ENCODE data around the gene RHOC.

Gene RHOC

GRCh38 chr1:112713466-112714312 lies 6.8 kb upstream of the RHOC start:
- DNase-seq, result no peak
- TF ChIP-seq CTCF (IDR thresholded peaks at IDR 0.05; ENCODE audit: low read depth, low read length), result no peak
- Histone ChIP-seq H3K27ac (no peak overlapping the region), H3K36me3 (no peaks in the 10 kb centered on the region), H3K9me3 (ENCODE audit: severe bottlenecking) (no peaks in the 10 kb centered on the region), H3K4me3 (ENCODE audit: low read depth, low read length) (peak overlapping the region; percentile 52), H3K27me3 (ENCODE audit: insufficient read depth, low read depth, severe bottlenecking) (peaks cover 12% of the 10 kb centered on the region)

- Histone ChIP-seq H3K4me3 (ENCODE audit: low read depth, low read length) (no peak overlapping the region), H3K27me3 (ENCODE audit: insufficient read depth, low read depth, severe bottlenecking) (peaks cover 12% of the 10 kb centered on the region), H3K9me3 (ENCODE audit: severe bottlenecking) (no peaks in the 10 kb centered on the region), H3K36me3 (no peaks in the 10 kb centered on the region), H3K27ac (no peak overlapping the region)
- DNase-seq, result no peak
- no peak for TF ChIP-seq CTCF (IDR thresholded peaks at IDR 0.05; ENCODE audit: low read depth, low read length)
These were observed 5.8 kb upstream of the RHOC start for GRCh38 chr1:112712701-112713128.

- no peaks in the 10 kb centered on the region for H3K36me3 ChIP-seq
- TF ChIP-seq CTCF (IDR thresholded peaks at IDR 0.05; ENCODE audit: low read depth, low read length), result no peak
- DNase-seq, result no peak
- no peak overlapping the region for H3K27ac ChIP-seq
- H3K9me3 ChIP-seq (ENCODE audit: severe bottlenecking), result no peaks in the 10 kb centered on the region
- no peak overlapping the region for H3K4me3 ChIP-seq (ENCODE audit: low read depth, low read length)
- peaks cover 12% of the 10 kb centered on the region for H3K27me3 ChIP-seq (ENCODE audit: insufficient read depth, low read depth, severe bottlenecking)
These were observed 5.3 kb upstream of the RHOC start for GRCh38 chr1:112712191-112712590.

GRCh38 chr1:112711670-112712069 lies 4.7 kb upstream of the RHOC start:
- Histone ChIP-seq H3K4me3 (ENCODE audit: low read depth, low read length) (no peak overlapping the region), H3K9me3 (ENCODE audit: severe bottlenecking) (no peaks in the 10 kb centered on the region), H3K27me3 (ENCODE audit: insufficient read depth, low read depth, severe bottlenecking) (peaks cover 12% of the 10 kb centered on the region), H3K36me3 (no peaks in the 10 kb centered on the region), H3K27ac (no peak overlapping the region)
- DNase-seq, result no peak
- TF ChIP-seq CTCF (IDR thresholded peaks at IDR 0.05; ENCODE audit: low read depth, low read length), result no peak

- peaks cover 12% of the 10 kb centered on the region for H3K27me3 ChIP-seq (ENCODE audit: insufficient read depth, low read depth, severe bottlenecking)
- DNase-seq, result no peak
- no peaks in the 10 kb centered on the region for H3K9me3 ChIP-seq (ENCODE audit: severe bottlenecking)
- TF ChIP-seq CTCF (IDR thresholded peaks at IDR 0.05; ENCODE audit: low read depth, low read length), result no peak
- H3K27ac ChIP-seq, result no peak overlapping the region
- no peaks in the 10 kb centered on the region for H3K36me3 ChIP-seq
- H3K4me3 ChIP-seq (ENCODE audit: low read depth, low read length), result no peak overlapping the region
These were observed 4.1 kb upstream of the RHOC start for GRCh38 chr1:112711041-112711440.

- Histone ChIP-seq H3K4me3 (ENCODE audit: low read depth, low read length) (no peak overlapping the region), H3K27me3 (ENCODE audit: insufficient read depth, low read depth, severe bottlenecking) (peaks cover 12% of the 10 kb centered on the region)
- no peak for TF ChIP-seq CTCF (IDR thresholded peaks at IDR 0.05; ENCODE audit: low read depth, low read length)
These were observed 3.7 kb upstream of the RHOC start for GRCh38 chr1:112710586-112710985.

More at GRCh38 chr1:112710586-112710985, 3.7 kb upstream of the RHOC start:
- Histone ChIP-seq H3K9me3 (ENCODE audit: severe bottlenecking) (no peaks in the 10 kb centered on the region), H3K27ac (no peak overlapping the region), H3K36me3 (no peaks in the 10 kb centered on the region)
- DNase-seq, result no peak
